GM06990 (cell line): ENCODE data around the gene YWHAG.
"Not testable (repeated sequence)": the region's sequence is repeated elsewhere in the genome, so short reads cannot be mapped to it uniquely, and the experiment has no call there.

ENCODE experiments used
- DNase-seq: peaks from one replicate; pipeline ENCODE4 v3.0.0-alpha.2; 2011; ENCODE audit not compliant: insufficient read length; ENCODE audit errors: extremely low read depth
- H3K27me3 ChIP-seq: replicated peaks from 2 replicates; pipeline ENCODE4 v1.6.0; 2011; ENCODE audit warnings: low read length; ENCODE audit not compliant: control insufficient read depth, insufficient read depth
- H3K36me3 ChIP-seq: 2 replicates; pipeline ENCODE4 v1.5.1; 2011; ENCODE audit warnings: low read length; ENCODE audit not compliant: control insufficient read depth, insufficient read depth
- H3K4me3 ChIP-seq: replicated peaks from 2 replicates; pipeline ENCODE4 v1.5.1; 2011; ENCODE audit warnings: low read depth, mild to moderate bottlenecking, control low read depth, low read length
- TF ChIP-seq, protein P1 (sequence below): IDR thresholded peaks from 2 replicates; pipeline ENCODE4 v1.5.1; 2011; ENCODE audit warnings: low read length, control low read depth, mild to moderate bottlenecking, inconsistent platforms; ENCODE audit not compliant: insufficient read depth, poor library complexity, severe bottlenecking

The YWHAG gene

GRCh38 chr7:76400248-76400647 lies 41.5 kb upstream of the YWHAG start:
- H3K36me3 ChIP-seq, result no peaks in the 10 kb centered on the region
- H3K27me3 ChIP-seq, result no peaks in the 10 kb centered on the region
- TF ChIP-seq, protein P1, sequence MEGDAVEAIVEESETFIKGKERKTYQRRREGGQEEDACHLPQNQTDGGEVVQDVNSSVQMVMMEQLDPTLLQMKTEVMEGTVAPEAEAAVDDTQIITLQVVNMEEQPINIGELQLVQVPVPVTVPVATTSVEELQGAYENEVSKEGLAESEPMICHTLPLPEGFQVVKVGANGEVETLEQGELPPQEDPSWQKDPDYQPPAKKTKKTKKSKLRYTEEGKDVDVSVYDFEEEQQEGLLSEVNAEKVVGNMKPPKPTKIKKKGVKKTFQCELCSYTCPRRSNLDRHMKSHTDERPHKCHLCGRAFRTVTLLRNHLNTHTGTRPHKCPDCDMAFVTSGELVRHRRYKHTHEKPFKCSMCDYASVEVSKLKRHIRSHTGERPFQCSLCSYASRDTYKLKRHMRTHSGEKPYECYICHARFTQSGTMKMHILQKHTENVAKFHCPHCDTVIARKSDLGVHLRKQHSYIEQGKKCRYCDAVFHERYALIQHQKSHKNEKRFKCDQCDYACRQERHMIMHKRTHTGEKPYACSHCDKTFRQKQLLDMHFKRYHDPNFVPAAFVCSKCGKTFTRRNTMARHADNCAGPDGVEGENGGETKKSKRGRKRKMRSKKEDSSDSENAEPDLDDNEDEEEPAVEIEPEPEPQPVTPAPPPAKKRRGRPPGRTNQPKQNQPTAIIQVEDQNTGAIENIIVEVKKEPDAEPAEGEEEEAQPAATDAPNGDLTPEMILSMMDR, result no peak
- DNase-seq, result no peak
- no peak overlapping the region for H3K4me3 ChIP-seq

DNA sequence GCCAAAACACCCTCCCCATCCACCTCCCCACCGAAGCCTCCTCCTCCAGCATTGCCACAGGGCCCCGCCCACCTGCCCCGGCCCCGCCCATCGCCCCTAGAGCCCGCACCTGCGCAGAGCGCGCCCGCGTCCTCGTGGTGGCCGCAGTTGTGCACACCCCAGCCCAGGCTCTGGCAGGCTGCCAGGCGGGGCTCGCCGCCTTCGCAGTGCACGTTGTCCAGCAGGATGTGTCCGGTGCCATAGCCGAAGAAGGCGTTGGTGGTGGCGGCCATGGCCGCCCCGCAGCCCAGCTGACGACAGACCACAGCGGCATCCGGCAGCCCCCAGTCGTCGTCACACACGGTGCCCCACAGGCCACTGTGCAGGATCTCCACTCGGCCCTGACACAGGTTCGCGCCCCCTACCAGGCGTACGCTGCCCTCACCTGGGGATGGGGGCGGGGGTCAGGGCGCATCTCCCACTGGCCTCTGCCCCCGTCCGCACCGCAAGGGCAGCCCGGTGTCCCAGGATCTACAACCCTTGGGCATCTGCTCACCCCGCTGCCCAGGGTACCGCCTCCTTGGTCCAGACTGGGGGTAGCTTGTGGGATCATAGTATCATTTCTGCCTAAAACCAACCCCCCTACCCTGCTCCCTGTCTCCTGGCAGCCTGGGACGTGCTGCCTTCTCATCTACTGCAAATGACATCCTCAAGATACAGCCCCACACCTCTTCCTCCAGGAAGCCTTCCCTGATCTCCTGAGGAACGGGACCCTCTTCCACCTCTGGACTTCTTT lies 38.8 kb upstream of the YWHAG start:
- peak overlapping the region; percentile 62 for H3K4me3 ChIP-seq
- no peaks in the 10 kb centered on the region for H3K27me3 ChIP-seq
- TF ChIP-seq, protein P1, result no peak
- peak; percentile 85 for DNase-seq
- H3K36me3 ChIP-seq, result no peaks in the 10 kb centered on the region

GRCh38 chr7:76396864-76397263 lies 38.1 kb upstream of the YWHAG start:
- no peak for DNase-seq
- Histone ChIP-seq H3K4me3 (no peak overlapping the region), H3K36me3 (no peaks in the 10 kb centered on the region), H3K27me3 (no peaks in the 10 kb centered on the region)
- TF ChIP-seq, protein P1, result no peak

DNA sequence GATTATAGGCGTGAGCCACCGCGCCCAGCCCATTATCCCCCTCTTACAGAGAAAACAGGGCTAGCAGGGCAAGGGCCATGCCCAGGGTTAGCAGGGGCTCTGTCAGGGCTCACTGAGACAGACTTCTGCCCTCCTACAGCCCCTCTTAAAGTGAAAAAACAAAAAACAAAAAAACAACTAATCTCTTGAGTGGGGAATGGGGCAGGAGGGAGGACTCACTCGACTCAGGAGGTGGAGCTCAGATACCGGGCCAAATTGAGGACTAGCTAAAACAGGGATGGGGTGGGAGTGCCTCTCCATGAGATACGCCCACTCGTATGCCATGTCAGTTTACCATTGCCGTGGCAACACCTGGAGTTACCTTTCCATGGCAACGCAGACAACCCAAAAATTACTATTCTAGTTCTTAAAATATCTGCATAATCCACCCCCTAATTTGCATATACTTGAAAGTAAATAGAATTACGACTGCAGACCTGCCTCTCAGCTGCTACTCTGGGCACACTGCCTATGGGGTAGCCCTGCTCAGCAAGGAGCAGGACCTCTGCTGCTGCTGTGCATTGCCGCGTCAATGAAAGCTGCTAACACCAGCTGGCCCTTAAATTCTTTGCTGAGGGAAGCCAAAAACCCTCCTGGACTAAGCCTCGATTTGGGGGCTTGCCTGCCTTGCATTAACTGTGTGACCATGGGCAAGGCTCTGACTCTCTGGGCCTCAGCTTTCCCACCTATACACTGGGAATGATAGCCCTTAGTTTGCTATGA lies 37.4 kb upstream of the YWHAG start:
- no peak for DNase-seq
- H3K27me3 ChIP-seq, result no peaks in the 10 kb centered on the region

DNA sequence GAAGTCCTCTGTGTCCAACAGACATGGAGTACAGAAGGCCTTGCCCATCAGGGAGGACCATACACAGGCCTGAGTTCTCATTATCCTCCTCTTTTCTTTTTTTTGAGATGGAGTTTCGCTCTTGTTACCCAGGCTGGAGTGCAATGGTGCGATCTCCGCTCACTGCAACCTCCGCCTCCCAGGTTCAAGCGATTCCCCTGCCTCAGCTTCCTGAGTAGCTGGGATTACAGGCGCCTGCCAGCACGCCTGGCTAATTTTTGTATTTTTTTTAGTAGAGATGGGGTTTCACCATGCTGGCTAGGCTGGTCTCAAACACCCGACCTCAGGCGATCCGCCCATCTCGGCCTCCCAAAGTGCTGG lies 36.8 kb upstream of the YWHAG start:
- not testable (repeated sequence) for DNase-seq, H3K36me3 ChIP-seq, H3K27me3 ChIP-seq, H3K4me3 ChIP-seq

More for the DNA sequence above, 37.4 kb upstream of the YWHAG start:
- H3K4me3 ChIP-seq, result no peak overlapping the region
- TF ChIP-seq, protein P1, result no peak
- H3K36me3 ChIP-seq, result no peaks in the 10 kb centered on the region

DNA sequence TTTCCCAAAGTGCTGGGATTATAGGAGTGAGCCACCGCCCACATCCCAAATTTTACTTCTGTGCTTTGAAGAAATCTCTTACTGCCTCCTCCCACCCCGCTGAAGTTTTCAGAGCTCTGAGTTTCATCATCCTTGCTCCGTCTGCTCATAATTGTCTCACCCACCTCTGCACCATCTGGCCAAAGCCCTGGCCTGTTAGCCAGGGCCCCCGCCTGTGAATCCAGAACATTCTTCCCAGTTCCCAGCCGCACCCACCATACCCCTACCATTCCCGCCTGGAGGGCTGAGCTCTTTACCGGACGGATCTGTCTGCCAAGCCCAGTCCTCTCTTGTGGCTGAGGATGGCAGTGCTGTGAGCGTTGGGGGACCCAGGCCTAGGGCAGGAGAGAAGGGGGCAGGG lies 36.2 kb upstream of the YWHAG start:
- Histone ChIP-seq H3K27me3 (no peaks in the 10 kb centered on the region), H3K36me3 (no peaks in the 10 kb centered on the region), H3K4me3 (no peak overlapping the region)
- TF ChIP-seq, protein P1, result no peak
- no peak for DNase-seq
